Measurements from ENCODE around the gene CD99L2. TPM values are rescaled to one million over a fixed set of nuclear protein-coding genes. Genes with fewer than 3 reads are reported as not detected.
A peak's percentile ranks its signal among the peaks of the same experiment; 100 is the strongest.

CD99L2 gene
- polyA plus RNA-seq, 3 donors, result 13.1 to 18.4 (median 16.7) TPM

GRCh38 chrX:150893936-150894335, 4.5 kb downstream of the CD99L2 start:
- Histone ChIP-seq H3K4me1 (ENCODE audit: control insufficient read depth in 1 of 2, insufficient read depth in 2 of 2, low read length in 2 of 2) (peaks cover 3 to 16% of the 10 kb centered on the region in 2 donors), H4K20me1 (ENCODE audit: insufficient read depth, low read length) (no peaks in the 10 kb centered on the region), H3K36me3 (replicated peaks in 1 of 2; ENCODE audit: control insufficient read depth in 1 of 2, insufficient read depth in 2 of 2, low read length in 2 of 2) (no peaks in the 10 kb centered on the region), H3K4me2 (replicated peaks; ENCODE audit: extremely low read depth, low read length, poor library complexity, severe bottlenecking) (no peak overlapping the region), H3K9ac (ENCODE audit: insufficient read depth, low read length, poor library complexity, severe bottlenecking) (no peak overlapping the region), H3K4me3 (replicated peaks in 1 of 3; ENCODE audit: low read depth in 2 of 3, low read length in 3 of 3) (no peak overlapping the region), H2AFZ (ENCODE audit: insufficient read depth, low read depth, low read length, poor library complexity, severe bottlenecking) (no peak overlapping the region), H3K27me3 (ENCODE audit: control insufficient read depth in 2 of 2, insufficient read depth in 2 of 2, low read length in 2 of 2) (no peaks in the 10 kb centered on the region), H3K9me3 (replicated peaks in 1 of 2; ENCODE audit: control insufficient read depth in 1 of 2, insufficient read depth in 1 of 2, low read length in 2 of 2) (no peaks in the 10 kb centered on the region), H3K79me2 (ENCODE audit: insufficient read depth, low read length) (peaks cover 18% of the 10 kb centered on the region), H3K27ac (ENCODE audit: low read depth in 1 of 2, low read length in 2 of 2) (no peak overlapping the region)
- intact Hi-C loops (cut with micrococcal nuclease), result loop anchor here in 1 of 2 donors (10.0 kb wide), 1 partner anchor 109 kb away; no protein-coding TSS in a partner anchor
- peaks cover 0 to 5% (median 0%) of the 10 kb centered on the region in 3 donors for H3K27me3 Mint-ChIP-seq (ENCODE audit: low read depth in 3 of 3)
- no peak overlapping the region for H3K4me3 Mint-ChIP-seq
- H3K9me3 Mint-ChIP-seq, result no peaks in the 10 kb centered on the region
- DNase-seq, result no peak
- H3K27ac Mint-ChIP-seq, result no peak overlapping the region
- peaks cover 10% of the 10 kb centered on the region for H3K4me1 Mint-ChIP-seq
- H3K36me3 Mint-ChIP-seq, result peaks cover 1 to 2% of the 10 kb centered on the region in 2 donors
- TF ChIP-seq CTCF (IDR thresholded peaks at IDR 0.05), result no peak
- 100% methylated on average over 3 of the region's 5 CpGs for WGBS (ENCODE audit: insufficient coverage)

- H3K79me2 ChIP-seq (ENCODE audit: insufficient read depth, low read length), result peaks cover 11% of the 10 kb centered on the region
- H3K27ac Mint-ChIP-seq, result peak overlapping the region in 1 of 7 donors; percentile 22
- H3K9ac ChIP-seq (ENCODE audit: insufficient read depth, low read length, poor library complexity, severe bottlenecking), result no peak overlapping the region
- intact Hi-C loops (cut with micrococcal nuclease), result no loop called here
- H3K27me3 Mint-ChIP-seq (ENCODE audit: low read depth in 3 of 3), result no peaks in the 10 kb centered on the region
- no peak overlapping the region for H3K4me3 Mint-ChIP-seq
- H3K27ac ChIP-seq (ENCODE audit: low read depth in 1 of 2, low read length in 2 of 2), result no peak overlapping the region
- H3K4me1 ChIP-seq (ENCODE audit: control insufficient read depth in 1 of 2, insufficient read depth in 2 of 2, low read length in 2 of 2), result no peaks in the 10 kb centered on the region
- no peak overlapping the region for H3K4me3 ChIP-seq (replicated peaks in 1 of 3; ENCODE audit: low read depth in 2 of 3, low read length in 3 of 3)
- peaks cover 2% of the 10 kb centered on the region for H3K4me1 Mint-ChIP-seq
- no peaks in the 10 kb centered on the region for H3K9me3 ChIP-seq (replicated peaks in 1 of 2; ENCODE audit: control insufficient read depth in 1 of 2, insufficient read depth in 1 of 2, low read length in 2 of 2)
- H4K20me1 ChIP-seq (ENCODE audit: insufficient read depth, low read length), result no peaks in the 10 kb centered on the region
- H3K27me3 ChIP-seq (ENCODE audit: control insufficient read depth in 2 of 2, insufficient read depth in 2 of 2, low read length in 2 of 2), result no peaks in the 10 kb centered on the region
- WGBS (ENCODE audit: insufficient coverage), result no CpG with 5 or more reads among the region's 3 CpGs
- H3K4me2 ChIP-seq (replicated peaks; ENCODE audit: extremely low read depth, low read length, poor library complexity, severe bottlenecking), result no peak overlapping the region
- no peaks in the 10 kb centered on the region for H3K36me3 ChIP-seq (replicated peaks in 1 of 2; ENCODE audit: control insufficient read depth in 1 of 2, insufficient read depth in 2 of 2, low read length in 2 of 2)
- H3K9me3 Mint-ChIP-seq, result peaks cover 0 to 3% (median 0%) of the 10 kb centered on the region in 7 donors
- no peak overlapping the region for H2AFZ ChIP-seq (ENCODE audit: insufficient read depth, low read depth, low read length, poor library complexity, severe bottlenecking)
- no peak for DNase-seq
- no peak for TF ChIP-seq CTCF (IDR thresholded peaks at IDR 0.05)
- H3K36me3 Mint-ChIP-seq, result peaks cover 0 to 2% of the 10 kb centered on the region in 2 donors
Observed at GRCh38 chrX:150889131-150889530, 9.3 kb downstream of the CD99L2 start.
